Left kidney (tissue), 8 donors: ENCODE results near the gene AK5. TPM values are rescaled to one million over a fixed set of nuclear protein-coding genes. Genes with fewer than 3 reads are reported as not detected.

Source experiments
- DNase-seq: peaks from one replicate; pipeline ENCODE4 v3.0.0-alpha.2; 2013
- long read RNA-seq, 8 donors: transcript quantifications; one replicate each; lab custom pipeline, GENCODE V29; 2026
- polyA plus RNA-seq: library from polyadenylated mRNA; unstranded; fragments of 120-200 nt; gene quantifications from one replicate; pipeline ENCODE4 v1.2.1, GENCODE V29; 2013; ENCODE audit not compliant: insufficient read length

AK5 gene
- polyA plus RNA-seq: 4.6 TPM
- long read RNA-seq, donor 1, partial matches to known transcripts: 6 of 6 reads
- long read RNA-seq, donor 1, other reads (novel, unspliced or antisense): 0 of 6 reads
- long read RNA-seq, donor 2, partial matches to known transcripts: 0 of 1 reads
- long read RNA-seq, donor 2, other reads (novel, unspliced or antisense): 0 of 1 reads
- long read RNA-seq, donor 3, partial matches to known transcripts: 0 of 2 reads
- long read RNA-seq, donor 3, other reads (novel, unspliced or antisense): 0 of 2 reads
- long read RNA-seq, donor 4: 0 reads
- long read RNA-seq, donor 5, partial matches to known transcripts: 0 of 1 reads
- long read RNA-seq, donor 5, other reads (novel, unspliced or antisense): 0 of 1 reads
- long read RNA-seq, donor 6, partial matches to known transcripts: 18 of 18 reads
- long read RNA-seq, donor 6, other reads (novel, unspliced or antisense): 0 of 18 reads
- long read RNA-seq, donor 7, partial matches to known transcripts: 0 of 2 reads
- long read RNA-seq, donor 7, other reads (novel, unspliced or antisense): 0 of 2 reads
- long read RNA-seq, donor 8: 0 reads

- peak; percentile 51 for DNase-seq
Observed at GRCh38 chr1:77281491-77282186, at the start of gene AK5. AK5 (plus strand) TSS chr1:77282019; CDS start chr1:77282314, 295 bp downstream.

- no peak for DNase-seq
Observed at GRCh38 chr1:77232829-77233228, 49.0 kb upstream of the AK5 start.

GRCh38 chr1:77234096-77234495 lies 47.7 kb upstream of the AK5 start:
- DNase-seq: no peak

GRCh38 chr1:77234943-77235342 lies 46.9 kb upstream of the AK5 start:
- no peak for DNase-seq

- DNase-seq: no peak
Observed at GRCh38 chr1:77238462-77238861, 43.4 kb upstream of the AK5 start.

GRCh38 chr1:77239311-77239710 lies 42.5 kb upstream of the AK5 start:
- no peak for DNase-seq

GRCh38 chr1:77245830-77246229 lies 36.0 kb upstream of the AK5 start:
- DNase-seq: no peak

GRCh38 chr1:77250126-77250525 lies 31.7 kb upstream of the AK5 start:
- DNase-seq: no peak

GRCh38 chr1:77253211-77253610 lies 28.6 kb upstream of the AK5 start:
- DNase-seq: no peak

GRCh38 chr1:77263708-77264107 lies 18.1 kb upstream of the AK5 start:
- DNase-seq: no peak

- no peak for DNase-seq
Observed at GRCh38 chr1:77265180-77265579, 16.6 kb upstream of the AK5 start.

GRCh38 chr1:77267035-77267434 lies 14.8 kb upstream of the AK5 start:
- no peak for DNase-seq

- DNase-seq: no peak
Observed at GRCh38 chr1:77271852-77272580, 9.8 kb upstream of the AK5 start.

- DNase-seq: no peak
Observed at GRCh38 chr1:77273891-77274290, 7.9 kb upstream of the AK5 start.

GRCh38 chr1:77275194-77275593 lies 6.6 kb upstream of the AK5 start:
- no peak for DNase-seq

GRCh38 chr1:77276941-77277340 lies 4.9 kb upstream of the AK5 start:
- DNase-seq: no peak

GRCh38 chr1:77279929-77280328 lies 1.9 kb upstream of the AK5 start:
- no peak for DNase-seq

- no peak for DNase-seq
Observed at GRCh38 chr1:77280962-77281361, 857 bp upstream of the AK5 start.

GRCh38 chr1:77282187-77282865 lies 507 bp downstream of the AK5 start:
- DNase-seq: no peak

GRCh38 chr1:77282866-77283539 lies 1.2 kb downstream of the AK5 start:
- DNase-seq: peak; percentile 3

GRCh38 chr1:77283701-77284425 lies 2.0 kb downstream of the AK5 start:
- DNase-seq: no peak
